H9 (cell line): ENCODE data around the gene RPAP2. TPM values are rescaled to one million over a fixed set of nuclear protein-coding genes. Genes with fewer than 3 reads are reported as not detected.

Experiments used
- DNase-seq: peaks from one replicate; pipeline ENCODE4 v3.0.0-alpha.2; 2017
- H2AFZ ChIP-seq: one replicate; pipeline ENCODE4 v1.6.1; 2013; ENCODE audit warnings: mild to moderate bottlenecking, low read length, control low read depth, moderate library complexity
- H2AK5ac ChIP-seq: 2 replicates; pipeline ENCODE4 v1.6.1; 2013; ENCODE audit warnings: low read length, control low read depth, mixed read lengths; ENCODE audit not compliant: insufficient read length
- H2BK120ac ChIP-seq: one replicate; pipeline ENCODE4 v1.6.1; 2013; ENCODE audit warnings: low read depth, mild to moderate bottlenecking, low read length, control low read depth, inconsistent platforms; ENCODE audit not compliant: poor library complexity, severe bottlenecking
- H2BK12ac ChIP-seq: 2 replicates; pipeline ENCODE4 v1.6.1; 2013; ENCODE audit warnings: low read length, control low read depth, mixed read lengths, low read depth; ENCODE audit not compliant: insufficient read length
- H2BK15ac ChIP-seq: 2 replicates; pipeline ENCODE4 v1.6.1; 2013; ENCODE audit warnings: low read depth, low read length, control low read depth
- H2BK20ac ChIP-seq: one replicate; pipeline ENCODE4 v1.6.1; 2013; ENCODE audit warnings: low read depth, mild to moderate bottlenecking, low read length, control low read depth, inconsistent platforms; ENCODE audit not compliant: poor library complexity, severe bottlenecking
- H2BK5ac ChIP-seq: 2 replicates; pipeline ENCODE4 v1.6.1; 2013; ENCODE audit warnings: low read length, control low read depth, mixed read lengths; ENCODE audit not compliant: insufficient read length
- H3K14ac ChIP-seq: 2 replicates; pipeline ENCODE4 v1.6.1; 2013; ENCODE audit warnings: low read length, control low read depth; ENCODE audit not compliant: insufficient read depth
- H3K18ac ChIP-seq: 2 replicates; pipeline ENCODE4 v1.6.1; 2013; ENCODE audit warnings: low read depth, mild to moderate bottlenecking, mixed read lengths, low read length, control low read depth; ENCODE audit not compliant: insufficient read length
- H3K23ac ChIP-seq: 2 replicates; pipeline ENCODE4 v1.6.1; 2013; ENCODE audit warnings: low read length, control low read depth, mixed read lengths, low read depth; ENCODE audit not compliant: insufficient read length
- H3K23me2 ChIP-seq: 2 replicates; pipeline ENCODE4 v1.6.1; 2013; ENCODE audit warnings: low read depth, mild to moderate bottlenecking, mixed read lengths, low read length, control low read depth; ENCODE audit not compliant: insufficient read length, poor library complexity, severe bottlenecking
- H3K27ac ChIP-seq: 2 replicates; pipeline ENCODE4 v1.5.1; 2013; ENCODE audit warnings: low read length, control low read depth, mixed read lengths, low read depth; ENCODE audit not compliant: insufficient read length
- H3K27me3 ChIP-seq: 2 replicates; pipeline ENCODE4 v1.6.1; 2013; ENCODE audit warnings: low read length, control low read depth, inconsistent platforms; ENCODE audit not compliant: insufficient read depth
- H3K4ac ChIP-seq: 2 replicates; pipeline ENCODE4 v1.6.1; 2013; ENCODE audit warnings: low read depth, mild to moderate bottlenecking, control low read depth, inconsistent platforms, low read length, moderate library complexity
- H3K4me1 ChIP-seq: 2 replicates; pipeline ENCODE4 v1.6.1; 2013; ENCODE audit warnings: low read length, control low read depth, inconsistent platforms; ENCODE audit not compliant: insufficient read depth
- H3K4me2 ChIP-seq: 2 replicates; pipeline ENCODE4 v1.6.1; 2013; ENCODE audit warnings: low read length, control low read depth, mixed read lengths; ENCODE audit not compliant: insufficient read length, insufficient read depth
- H3K56ac ChIP-seq: 2 replicates; pipeline ENCODE4 v1.6.1; 2013; ENCODE audit warnings: low read depth, mild to moderate bottlenecking, mixed read lengths, low read length, control low read depth; ENCODE audit not compliant: insufficient read length
- H3K79me1 ChIP-seq: 2 replicates; pipeline ENCODE4 v1.6.1; 2013; ENCODE audit warnings: low read depth, mild to moderate bottlenecking, moderate library complexity, low read length, control low read depth, inconsistent platforms; ENCODE audit not compliant: insufficient read depth, poor library complexity, severe bottlenecking
- H3K79me2 ChIP-seq: 2 replicates; pipeline ENCODE4 v1.6.1; 2013; ENCODE audit warnings: low read length, control low read depth, inconsistent platforms; ENCODE audit not compliant: insufficient read depth
- H3K9ac ChIP-seq: 2 replicates; pipeline ENCODE4 v1.6.1; 2013; ENCODE audit warnings: low read length, control low read depth, mixed read lengths; ENCODE audit not compliant: insufficient read length; ENCODE audit errors: extremely low read depth
- H3K9me3 ChIP-seq: one replicate; pipeline ENCODE4 v1.6.1; 2013; ENCODE audit warnings: low read depth, low read length, inconsistent platforms; ENCODE audit not compliant: control insufficient read depth
- H3T11ph ChIP-seq: one replicate; pipeline ENCODE4 v1.6.1; 2013; ENCODE audit warnings: mild to moderate bottlenecking, low read length, control low read depth, inconsistent platforms
- H4K20me1 ChIP-seq: one replicate; pipeline ENCODE4 v1.6.1; 2013; ENCODE audit not compliant: control insufficient read depth, insufficient read length, insufficient read depth
- H4K5ac ChIP-seq: 2 replicates; pipeline ENCODE4 v1.6.1; 2013; ENCODE audit warnings: low read depth, mild to moderate bottlenecking, mixed read lengths, low read length, control low read depth; ENCODE audit not compliant: insufficient read length
- H4K8ac ChIP-seq: replicated peaks from 2 replicates; pipeline ENCODE4 v1.6.1; 2013; ENCODE audit warnings: low read length, control low read depth, mixed read lengths, low read depth; ENCODE audit not compliant: insufficient read length
- H4K91ac ChIP-seq: 2 replicates; pipeline ENCODE4 v1.6.1; 2013; ENCODE audit warnings: low read depth, mild to moderate bottlenecking, moderate library complexity, mixed read lengths, low read length, control low read depth; ENCODE audit not compliant: insufficient read length
- H3K27ac Mint-ChIP-seq, 3 experiments: 2 replicates in 2 of 3; 3 replicates in 1 of 3; pipeline ENCODE4 v1.8.0; 2020 to 2021; ENCODE audit warnings: mixed read lengths in 3 of 3, mild to moderate bottlenecking in 1 of 3, moderate library complexity in 1 of 3
- H3K27me3 Mint-ChIP-seq: 2 replicates; pipeline ENCODE4 v1.8.0; 2021; ENCODE audit warnings: low read depth, mild to moderate bottlenecking, moderate library complexity, mixed read lengths
- H3K36me3 Mint-ChIP-seq, 3 experiments: 2 replicates in 2 of 3; 3 replicates in 1 of 3; pipeline ENCODE4 v1.8.0; 2020 to 2021; ENCODE audit warnings: low read depth in 3 of 3, mixed read lengths in 3 of 3; ENCODE audit not compliant: insufficient read depth in 1 of 3
- H3K4me1 Mint-ChIP-seq, 2 experiments: 2 replicates each; pipeline ENCODE4 v1.8.0; 2020; ENCODE audit warnings: mixed read lengths in 2 of 2
- H3K4me3 Mint-ChIP-seq, 2 experiments: 2 replicates in 1 of 2; 3 replicates in 1 of 2; pipeline ENCODE4 v1.8.0; 2020 to 2021; ENCODE audit warnings: mild to moderate bottlenecking in 2 of 2, mixed read lengths in 2 of 2, moderate library complexity in 1 of 2
- H3K9me3 Mint-ChIP-seq, 2 experiments: 2 replicates in 1 of 2; 3 replicates in 1 of 2; pipeline ENCODE4 v1.8.0; 2020; ENCODE audit warnings: mild to moderate bottlenecking in 2 of 2, mixed read lengths in 2 of 2, moderate library complexity in 1 of 2
- WGBS: extraction: QIAGEN DNeasy Blood & Tissue Kit; methylation state at CpG from one replicate; pipeline ENCODE4 v1.1.7; 2013; ENCODE audit warnings: missing lambda C conversion rate, low lambda C conversion rate, mixed read lengths; ENCODE audit not compliant: insufficient read length; ENCODE audit errors: extremely low coverage; 5-methylcytosine and 5-hydroxymethylcytosine counted together
- total RNA-seq: library from RNA; stranded (reverse); gene quantifications from 2 replicates; pipeline ENCODE4 v1.2.1, GENCODE V29; 2021
- TF ChIP-seq, protein P1 (sequence below): fragments of 200-600 bp; sonication (generic); conservative IDR thresholded peaks from 3 replicates; pipeline ENCODE4 v1.8.0; 2021; ENCODE audit warnings: antibody characterized with exemption, mild to moderate bottlenecking

RPAP2 gene
- total RNA-seq, 1 experiment from 2014 or later, result 27.4 TPM

DNA sequence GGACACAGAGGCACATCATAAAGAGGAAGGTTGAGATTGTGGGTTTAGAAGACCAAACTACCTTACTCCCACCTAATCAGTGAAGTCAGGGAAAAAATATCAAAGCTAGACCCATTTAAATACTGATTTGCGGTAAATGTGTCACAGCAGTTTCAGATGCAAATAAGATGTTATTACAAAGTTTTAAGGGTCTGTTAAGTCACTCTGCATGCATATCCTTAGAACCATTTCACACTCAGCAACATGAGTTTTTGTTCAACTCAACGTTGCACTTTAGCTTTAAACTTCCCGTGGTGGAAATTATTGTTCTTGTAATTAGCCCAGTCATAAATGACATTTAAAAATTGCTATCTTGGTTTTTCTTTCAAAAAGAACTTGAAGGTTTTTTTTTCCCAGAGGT, 34.8 kb downstream of the RPAP2 start:
- H3K27ac Mint-ChIP-seq, result no peak overlapping the region; a peak in 1 of 7 replicates
- Histone ChIP-seq H2BK15ac (no peak overlapping the region), H3K27ac (no peak overlapping the region), H3K4ac (no peak overlapping the region), H4K91ac (no peak overlapping the region), H2AK5ac (no peak overlapping the region), H3K4me1 (no peaks in the 10 kb centered on the region), H2BK5ac (no peak overlapping the region), H3K4me2 (no peak overlapping the region), H3K79me2 (no peaks in the 10 kb centered on the region; the same call in 1 of the 2 replicates), H3K14ac (no peak overlapping the region), H4K8ac (no peak overlapping the region), H2BK20ac (no peak overlapping the region), H3K27me3 (no peaks in the 10 kb centered on the region), H4K20me1 (no peaks in the 10 kb centered on the region), H3K23me2 (no peaks in the 10 kb centered on the region), H3K56ac (no peak overlapping the region), H4K5ac (no peak overlapping the region), H3K18ac (no peak overlapping the region), H3K23ac (no peak overlapping the region), H3K79me1 (no peaks in the 10 kb centered on the region), H2BK120ac (no peak overlapping the region), H3K9me3 (no peaks in the 10 kb centered on the region), H2BK12ac (no peak overlapping the region), H2AFZ (no peak overlapping the region), H3K9ac (no peak overlapping the region), H3T11ph (no peak overlapping the region)
- H3K4me3 Mint-ChIP-seq, result no peak overlapping the region
- H3K36me3 Mint-ChIP-seq, result peaks cover 10 to 34% (median 25%) of the 10 kb centered on the region in 3 experiments
- DNase-seq, result no peak
- TF ChIP-seq, protein P1, sequence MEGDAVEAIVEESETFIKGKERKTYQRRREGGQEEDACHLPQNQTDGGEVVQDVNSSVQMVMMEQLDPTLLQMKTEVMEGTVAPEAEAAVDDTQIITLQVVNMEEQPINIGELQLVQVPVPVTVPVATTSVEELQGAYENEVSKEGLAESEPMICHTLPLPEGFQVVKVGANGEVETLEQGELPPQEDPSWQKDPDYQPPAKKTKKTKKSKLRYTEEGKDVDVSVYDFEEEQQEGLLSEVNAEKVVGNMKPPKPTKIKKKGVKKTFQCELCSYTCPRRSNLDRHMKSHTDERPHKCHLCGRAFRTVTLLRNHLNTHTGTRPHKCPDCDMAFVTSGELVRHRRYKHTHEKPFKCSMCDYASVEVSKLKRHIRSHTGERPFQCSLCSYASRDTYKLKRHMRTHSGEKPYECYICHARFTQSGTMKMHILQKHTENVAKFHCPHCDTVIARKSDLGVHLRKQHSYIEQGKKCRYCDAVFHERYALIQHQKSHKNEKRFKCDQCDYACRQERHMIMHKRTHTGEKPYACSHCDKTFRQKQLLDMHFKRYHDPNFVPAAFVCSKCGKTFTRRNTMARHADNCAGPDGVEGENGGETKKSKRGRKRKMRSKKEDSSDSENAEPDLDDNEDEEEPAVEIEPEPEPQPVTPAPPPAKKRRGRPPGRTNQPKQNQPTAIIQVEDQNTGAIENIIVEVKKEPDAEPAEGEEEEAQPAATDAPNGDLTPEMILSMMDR, result no peak
- H3K27me3 Mint-ChIP-seq, result no peaks in the 10 kb centered on the region
- H3K9me3 Mint-ChIP-seq, result peaks cover 3 to 4% of the 10 kb centered on the region in 2 experiments; a peak in 4 of 5 replicates
- peaks cover 0 to 6% of the 10 kb centered on the region in 2 experiments; a peak in 2 of 4 replicates for H3K4me1 Mint-ChIP-seq
- WGBS, result no CpG with 5 or more reads among the region's 3 CpGs
